Caco-2 (cell line): ENCODE results near the gene P3H4. TPM values are rescaled to one million over a fixed set of nuclear protein-coding genes. Genes with fewer than 3 reads are reported as not detected.
A peak's percentile ranks its signal among the peaks of the same experiment; 100 is the strongest.
"Not testable (repeated sequence)": the region's sequence is repeated elsewhere in the genome, so short reads cannot be mapped to it uniquely, and the experiment has no call there.

Experiments
- Bru-seq: library from RNA; stranded (reverse); fragments of 400-500 nt; gene quantifications from one replicate; lab custom pipeline; 2021; lab: Mats Ljungman, UMichigan
- BruChase-seq, 2 experiments: library from RNA; stranded (reverse); fragments of 400-500 nt; gene quantifications; one replicate each; lab custom pipeline; 2021; lab: Mats Ljungman, UMichigan
- BruUV-seq: library from RNA; stranded (reverse); fragments of 400-500 nt; replicated peaks from 2 replicates; lab custom pipeline; 2021; lab: Mats Ljungman, UMichigan
- CTCF ChIA-PET: fragments of 300-600 bp; sonication (Branson Sonifier 250); formaldehyde crosslinking; loops from one replicate; lab custom pipeline; 2022; ENCODE audit warnings: antibody characterized with exemption; lab: Charles Lee
- POLR2A ChIA-PET: fragments of 300-600 bp; sonication (Branson Sonifier 250); formaldehyde crosslinking; loops from one replicate; lab custom pipeline; 2022; ENCODE audit warnings: antibody characterized with exemption; lab: Charles Lee
- DNase-seq, 2 experiments: peaks; one replicate each; pipeline versions ENCODE4 v3.0.0 to v3.0.0-alpha.2; 2020 to 2022
- H3K27me3 ChIP-seq: replicated peaks from 2 replicates; pipeline ENCODE4 v1.6.0; 2011; ENCODE audit warnings: low read length; ENCODE audit not compliant: control insufficient read depth, insufficient read depth
- H3K36me3 ChIP-seq: 2 replicates; pipeline ENCODE4 v1.5.1; 2011; ENCODE audit warnings: low read length; ENCODE audit not compliant: control insufficient read depth, insufficient read depth
- H3K4me1 ChIP-seq: fragments of 250-450 bp; sonication (Bioruptor Pico); 2 replicates; pipeline ENCODE4 v1.5.1; 2020; ENCODE audit warnings: mild to moderate bottlenecking
- H3K4me3 ChIP-seq: 2 replicates; pipeline ENCODE4 v1.5.1; 2011; ENCODE audit warnings: low read depth, mild to moderate bottlenecking, control low read depth, low read length
- H3K9me3 ChIP-seq: fragments of 250-450 bp; sonication (Bioruptor Pico); 2 replicates; pipeline ENCODE4 v1.5.1; 2020; ENCODE audit warnings: mild to moderate bottlenecking, moderate library complexity
- H3K27ac Mint-ChIP-seq: one replicate; pipeline ENCODE4 v1.8.0; 2022; ENCODE audit warnings: mixed read lengths; ENCODE audit not compliant: unreplicated experiment
- H3K27me3 Mint-ChIP-seq: one replicate; pipeline ENCODE4 v1.8.0; 2022; ENCODE audit warnings: mixed read lengths; ENCODE audit not compliant: insufficient read depth, unreplicated experiment
- H3K36me3 Mint-ChIP-seq: one replicate; pipeline ENCODE4 v1.8.0; 2022; ENCODE audit warnings: mild to moderate bottlenecking, mixed read lengths; ENCODE audit not compliant: insufficient read depth, unreplicated experiment
- H3K4me1 Mint-ChIP-seq: one replicate; pipeline ENCODE4 v1.8.0; 2022; ENCODE audit warnings: low read depth, mixed read lengths; ENCODE audit not compliant: unreplicated experiment
- H3K4me3 Mint-ChIP-seq: one replicate; pipeline ENCODE4 v1.8.0; 2022; ENCODE audit warnings: mild to moderate bottlenecking, moderate library complexity, mixed read lengths; ENCODE audit not compliant: unreplicated experiment
- H3K9me3 Mint-ChIP-seq: one replicate; pipeline ENCODE4 v1.8.0; 2022; ENCODE audit warnings: mixed read lengths; ENCODE audit not compliant: unreplicated experiment
- intact Hi-C: fragments of 100-400 bp; cut with micrococcal nuclease; formaldehyde crosslinking; loops from one replicate; pipeline ENCODE4 v1.10.0; 2022; ENCODE audit not compliant: unreplicated experiment
- long read RNA-seq: library from polyadenylated mRNA; stranded (forward); transcript quantifications from one replicate; pipeline ENCODE4 v2.0.0, GENCODE V29; 2022
- total RNA-seq: library from RNA; stranded (reverse); gene quantifications from 2 replicates; pipeline ENCODE4 v1.2.3, GENCODE V29; 2022
- TF ChIP-seq, protein P1 (sequence below), 2 experiments: fragments of 200-600 bp in 1 of 2; IDR thresholded peaks; 1 replicate in 1 of 2; 2 replicates in 1 of 2; pipeline versions ENCODE4 v1.5.1 to v1.8.0; 2011 to 2022; ENCODE audit warnings: antibody characterized with exemption in 1 of 2, control low read depth in 1 of 2, inconsistent platforms in 1 of 2, low read depth in 1 of 2, low read length in 1 of 2, mild to moderate bottlenecking in 1 of 2, moderate library complexity in 1 of 2; ENCODE audit not compliant: insufficient read depth in 1 of 2, severe bottlenecking in 1 of 2, unreplicated experiment in 1 of 2

P3H4 gene, protein sequence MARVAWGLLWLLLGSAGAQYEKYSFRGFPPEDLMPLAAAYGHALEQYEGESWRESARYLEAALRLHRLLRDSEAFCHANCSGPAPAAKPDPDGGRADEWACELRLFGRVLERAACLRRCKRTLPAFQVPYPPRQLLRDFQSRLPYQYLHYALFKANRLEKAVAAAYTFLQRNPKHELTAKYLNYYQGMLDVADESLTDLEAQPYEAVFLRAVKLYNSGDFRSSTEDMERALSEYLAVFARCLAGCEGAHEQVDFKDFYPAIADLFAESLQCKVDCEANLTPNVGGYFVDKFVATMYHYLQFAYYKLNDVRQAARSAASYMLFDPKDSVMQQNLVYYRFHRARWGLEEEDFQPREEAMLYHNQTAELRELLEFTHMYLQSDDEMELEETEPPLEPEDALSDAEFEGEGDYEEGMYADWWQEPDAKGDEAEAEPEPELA
- total RNA-seq, result 34.1 and 39.2 TPM in 2 replicates
- percentile 71 among the genes with signal in this experiment for Bru-seq, nascent RNA
- BruChase-seq, experiment 1, labeled RNA remaining after a 2-hour chase, result percentile 78 among the genes with signal in this experiment
- BruChase-seq, experiment 2, labeled RNA remaining after a 6-hour chase, result percentile 84 among the genes with signal in this experiment
- long read RNA-seq, transcript P3H4-202 (8 exons, 2,601 nt), result major isoform, 41 of 79 reads
- long read RNA-seq, partial matches to known transcripts, result 12 of 79 reads
- long read RNA-seq, other reads (novel, unspliced or antisense), result 25 of 79 reads

DNA sequence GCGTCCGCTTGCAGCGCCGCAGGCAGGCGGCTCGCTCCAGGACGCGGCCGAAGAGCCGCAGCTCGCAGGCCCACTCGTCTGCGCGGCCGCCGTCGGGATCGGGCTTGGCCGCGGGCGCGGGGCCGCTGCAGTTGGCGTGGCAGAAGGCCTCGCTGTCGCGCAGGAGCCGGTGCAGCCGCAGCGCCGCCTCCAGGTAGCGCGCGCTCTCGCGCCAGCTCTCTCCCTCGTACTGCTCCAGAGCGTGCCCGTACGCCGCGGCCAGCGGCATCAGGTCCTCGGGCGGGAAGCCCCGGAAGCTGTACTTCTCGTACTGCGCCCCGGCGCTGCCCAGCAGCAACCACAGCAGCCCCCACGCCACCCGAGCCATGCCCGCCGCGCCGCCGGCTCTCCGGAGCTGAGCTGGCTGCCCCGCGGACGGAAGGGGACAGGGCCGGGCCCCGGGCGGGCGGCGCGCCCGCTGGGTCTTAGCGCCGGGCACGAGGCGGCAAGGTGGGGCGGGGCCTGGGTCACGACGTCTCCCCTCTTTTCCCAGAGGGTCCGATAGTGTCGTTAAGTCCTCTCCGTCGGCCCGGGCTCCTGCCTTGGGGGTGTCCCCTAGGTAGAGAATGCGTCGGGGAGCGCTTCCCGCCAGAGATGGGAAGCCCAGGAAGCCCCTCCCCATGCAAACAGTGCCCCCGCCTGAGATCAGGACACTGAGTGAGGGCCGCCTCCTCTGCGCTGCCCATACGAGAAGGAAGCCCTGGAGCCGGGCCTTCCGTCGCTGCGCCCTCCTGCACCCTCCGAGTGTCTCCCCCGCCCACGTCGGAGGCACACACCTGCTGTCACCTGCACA, at the start of gene P3H4:
TSS of gene P3H4 (minus strand) at position 401 of the 832 bp plus-strand sequence. CDS start at position 367, 34 bp downstream.
- intact Hi-C loops, result loop anchor here (1.0 kb wide), 3 partner anchors 25 to 54 kb away; partner anchors contain the start of genes JUP and KLHL11
- TF ChIP-seq, protein P1, sequence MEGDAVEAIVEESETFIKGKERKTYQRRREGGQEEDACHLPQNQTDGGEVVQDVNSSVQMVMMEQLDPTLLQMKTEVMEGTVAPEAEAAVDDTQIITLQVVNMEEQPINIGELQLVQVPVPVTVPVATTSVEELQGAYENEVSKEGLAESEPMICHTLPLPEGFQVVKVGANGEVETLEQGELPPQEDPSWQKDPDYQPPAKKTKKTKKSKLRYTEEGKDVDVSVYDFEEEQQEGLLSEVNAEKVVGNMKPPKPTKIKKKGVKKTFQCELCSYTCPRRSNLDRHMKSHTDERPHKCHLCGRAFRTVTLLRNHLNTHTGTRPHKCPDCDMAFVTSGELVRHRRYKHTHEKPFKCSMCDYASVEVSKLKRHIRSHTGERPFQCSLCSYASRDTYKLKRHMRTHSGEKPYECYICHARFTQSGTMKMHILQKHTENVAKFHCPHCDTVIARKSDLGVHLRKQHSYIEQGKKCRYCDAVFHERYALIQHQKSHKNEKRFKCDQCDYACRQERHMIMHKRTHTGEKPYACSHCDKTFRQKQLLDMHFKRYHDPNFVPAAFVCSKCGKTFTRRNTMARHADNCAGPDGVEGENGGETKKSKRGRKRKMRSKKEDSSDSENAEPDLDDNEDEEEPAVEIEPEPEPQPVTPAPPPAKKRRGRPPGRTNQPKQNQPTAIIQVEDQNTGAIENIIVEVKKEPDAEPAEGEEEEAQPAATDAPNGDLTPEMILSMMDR (IDR thresholded peaks at IDR 0.05; ENCODE audit: insufficient read depth in 1 of 2, low read depth in 1 of 2, low read length in 1 of 2, severe bottlenecking in 1 of 2, unreplicated experiment in 1 of 2), result peak; percentile 53 to 83
- H3K4me3 ChIP-seq, result peak within 1 kb of the TSS; percentile 91
- CTCF ChIA-PET, result interaction anchor here (0.6 to 3.5 kb wide), 17 partner anchors 11 to 326 kb away, joined by 3 to 44 read pairs (median 4); partner anchors contain the start of genes JUP, KLHL11 and ODAD4
- peaks cover 3% of the 10 kb centered on the region for H3K36me3 ChIP-seq
- Mint-ChIP-seq H3K27me3 (no peaks in the 10 kb centered on the region), H3K36me3 (peaks cover 45% of the 10 kb centered on the region), H3K4me3 (peak within 1 kb of the TSS; percentile 99), H3K9me3 (no peaks in the 10 kb centered on the region), H3K27ac (peak within 1 kb of the TSS; percentile 97), H3K4me1 (peaks cover 6% of the 10 kb centered on the region)
- POLR2A ChIA-PET, result interaction anchor here (0.5 to 3.7 kb wide), 13 partner anchors 11 to 123 kb away, joined by 3 to 44 read pairs (median 5); partner anchors contain the start of genes EIF1, JUP and KLHL11
- peaks cover 21% of the 10 kb centered on the region for H3K4me1 ChIP-seq
- H3K9me3 ChIP-seq, result no peaks in the 10 kb centered on the region
- TSS peak; percentile 21 for BruUV-seq
- no peaks in the 10 kb centered on the region for H3K27me3 ChIP-seq
- DNase-seq, result peak; percentile 82 to 90

DNA sequence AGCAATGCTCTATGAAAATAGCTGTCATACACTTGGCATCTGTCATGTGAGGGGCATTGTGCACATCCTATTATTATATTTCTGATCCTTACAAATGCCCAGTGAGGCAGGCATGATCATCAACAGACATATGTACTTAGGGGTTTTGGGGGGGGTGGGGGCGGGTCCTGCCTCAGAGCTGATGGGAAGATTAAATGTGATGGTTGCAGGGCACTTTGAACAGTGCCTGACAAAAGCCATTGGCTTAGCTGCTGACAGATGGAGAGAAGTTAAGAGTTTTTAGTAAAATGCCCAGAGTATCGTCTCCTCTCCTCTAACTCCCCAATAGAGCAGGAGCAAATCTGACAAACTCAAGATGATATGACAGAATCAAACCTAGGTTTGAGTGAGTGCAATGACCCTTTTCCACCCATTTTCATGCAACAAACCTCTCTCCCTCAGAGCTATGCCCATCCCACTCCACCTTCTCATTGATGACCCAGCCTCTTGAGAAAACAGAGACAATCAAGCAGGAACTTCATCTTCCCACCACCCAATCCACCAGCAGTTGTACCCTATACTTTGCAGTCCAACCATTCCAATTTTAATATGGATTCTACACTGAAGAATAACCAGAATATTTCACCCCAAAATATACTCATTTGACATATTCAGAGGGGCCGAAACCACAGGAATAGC, 48.6 kb upstream of the P3H4 start:
- intact Hi-C loops, result no loop called here
- peaks cover 10% of the 10 kb centered on the region for H3K4me1 ChIP-seq
- POLR2A ChIA-PET, result interaction anchor here (0.5 kb wide), 1 partner anchor 37 kb away, joined by 3 read pairs; no protein-coding TSS in a partner anchor
- Mint-ChIP-seq H3K27ac (no peak overlapping the region), H3K9me3 (no peaks in the 10 kb centered on the region), H3K4me3 (no peak overlapping the region), H3K27me3 (no peaks in the 10 kb centered on the region), H3K36me3 (peaks cover 20% of the 10 kb centered on the region), H3K4me1 (peaks cover 7% of the 10 kb centered on the region)
- no peaks in the 10 kb centered on the region for H3K9me3 ChIP-seq
- no TSS peak for BruUV-seq
- H3K36me3 ChIP-seq, result no peaks in the 10 kb centered on the region; the same call in 1 of the 2 replicates
- no peaks in the 10 kb centered on the region for H3K27me3 ChIP-seq
- TF ChIP-seq, protein P1 (IDR thresholded peaks at IDR 0.05; ENCODE audit: insufficient read depth in 1 of 2, low read depth in 1 of 2, low read length in 1 of 2, severe bottlenecking in 1 of 2, unreplicated experiment in 1 of 2), result no peak
- no peak for DNase-seq
- CTCF ChIA-PET, result interaction anchor here (0.6 kb wide), 1 partner anchor 47 kb away, joined by 3 read pairs; no protein-coding TSS in a partner anchor
- no peak overlapping the region for H3K4me3 ChIP-seq

DNA sequence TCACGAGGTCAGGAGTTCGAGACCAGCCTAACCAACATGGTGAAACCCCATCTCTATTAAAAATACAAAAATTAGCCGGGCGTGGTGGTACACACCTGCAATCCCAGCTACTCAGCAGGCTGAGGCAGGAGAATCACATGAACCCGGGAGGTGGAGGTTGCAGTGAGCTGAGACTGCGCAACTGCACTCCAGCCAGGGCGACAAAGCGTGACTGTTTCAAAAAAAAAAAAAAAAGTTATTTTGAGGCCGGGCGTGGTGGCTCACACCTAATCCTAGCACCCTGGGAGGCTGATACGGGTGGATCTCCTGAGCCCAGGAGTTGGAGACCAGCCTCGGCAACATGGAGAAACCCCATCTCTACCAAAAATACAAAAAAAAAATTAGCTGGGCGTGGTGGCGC, 39.6 kb upstream of the P3H4 start:
- POLR2A ChIA-PET, H3K4me1 Mint-ChIP-seq: not testable (repeated sequence)

More for the DNA sequence above, 39.6 kb upstream of the P3H4 start:
- H3K36me3 ChIP-seq, DNase-seq, intact Hi-C loops, H3K27me3 Mint-ChIP-seq, H3K27ac Mint-ChIP-seq, H3K4me3 ChIP-seq, H3K27me3 ChIP-seq, H3K9me3 Mint-ChIP-seq, BruUV-seq, CTCF ChIA-PET, H3K4me3 Mint-ChIP-seq, H3K9me3 ChIP-seq, H3K4me1 ChIP-seq: not testable (repeated sequence)
- H3K36me3 Mint-ChIP-seq, result peaks cover 55% of the 10 kb centered on the region
